Stimulated activated CD8-positive, alpha-beta memory T cell treated with anti-CD3 and anti-CD28 coated beads, Interleukin-15, amount 100 ng/mL, for 24 hours (primary cell): ENCODE data around the gene BFAR.
"Not testable (repeated sequence)": the region's sequence is repeated elsewhere in the genome, so short reads cannot be mapped to it uniquely, and the experiment has no call there.

Source experiments
- DNase-seq: peaks from one replicate; pipeline ENCODE4 v3.0.0-alpha.2; 2020; ENCODE audit warnings: low read depth

Gene BFAR

GRCh38 chr16:14632693-14633569, at the start of gene BFAR:
BFAR (plus strand) TSS chr16:14632951; CDS start chr16:14644347, 11,396 bp downstream.
- peak; percentile 99 for DNase-seq

- DNase-seq = no peak
Measured at GRCh38 chr16:14585287-14585686, 47.5 kb upstream of the BFAR start.

- no peak for DNase-seq
Measured at GRCh38 chr16:14586637-14587305, 46.0 kb upstream of the BFAR start.

- no peak for DNase-seq
Measured at GRCh38 chr16:14600164-14600563, 32.6 kb upstream of the BFAR start.

- DNase-seq = no peak
Measured at GRCh38 chr16:14602443-14602963, 30.2 kb upstream of the BFAR start.

GRCh38 chr16:14606102-14606501, 26.6 kb upstream of the BFAR start:
- DNase-seq = no peak

- DNase-seq = no peak
Measured at GRCh38 chr16:14608111-14608566, 24.6 kb upstream of the BFAR start.

GRCh38 chr16:14608604-14609003, 24.1 kb upstream of the BFAR start:
- no peak for DNase-seq

GRCh38 chr16:14609716-14610115, 23.0 kb upstream of the BFAR start:
- no peak for DNase-seq

- DNase-seq = no peak
Measured at GRCh38 chr16:14611660-14612059, 21.1 kb upstream of the BFAR start.

GRCh38 chr16:14613991-14614390, 18.8 kb upstream of the BFAR start:
- DNase-seq = no peak

- DNase-seq = no peak
Measured at GRCh38 chr16:14616280-14616679, 16.5 kb upstream of the BFAR start.

- DNase-seq = no peak
Measured at GRCh38 chr16:14618566-14618965, 14.2 kb upstream of the BFAR start.

- DNase-seq = no peak
Measured at GRCh38 chr16:14627078-14627477, 5.7 kb upstream of the BFAR start.

GRCh38 chr16:14628806-14629611, 3.7 kb upstream of the BFAR start:
- no peak for DNase-seq

GRCh38 chr16:14629612-14629918, 3.2 kb upstream of the BFAR start:
- DNase-seq = no peak

GRCh38 chr16:14629919-14630619, 2.7 kb upstream of the BFAR start, which contains the start of gene PARN:
PARN (minus strand) TSS chr16:14630260; CDS start chr16:14630125, 135 bp downstream.
- DNase-seq = peak; percentile 98

- DNase-seq = not testable (repeated sequence)
Measured at GRCh38 chr16:14630620-14631330, 2.0 kb upstream of the BFAR start.

GRCh38 chr16:14634389-14634725, 1.6 kb downstream of the BFAR start:
- no peak for DNase-seq

GRCh38 chr16:14635395-14636165, 2.8 kb downstream of the BFAR start:
- no peak for DNase-seq
